HG02571 (cell line): ENCODE data around the gene MAGED1.
A peak's percentile ranks its signal among the peaks of the same experiment; 100 is the strongest.
"Not testable (repeated sequence)": the region's sequence is repeated elsewhere in the genome, so short reads cannot be mapped to it uniquely, and the experiment has no call there.

Source experiments
- ATAC-seq: cut with Tn5 transposase; IDR thresholded peaks from one replicate; pipeline ENCODE4 v1.9.1; 2021; ENCODE audit warnings: mild to moderate bottlenecking, moderate library complexity; ENCODE audit not compliant: unreplicated experiment

The MAGED1 gene

GRCh38 chrX:51893931-51894696 lies 691 bp downstream of the MAGED1 start:
- no peak for ATAC-seq

- peak; percentile 53 for ATAC-seq
Measured at GRCh38 chrX:51894697-51895336, 1.4 kb downstream of the MAGED1 start.

- ATAC-seq = no peak
Measured at GRCh38 chrX:51896626-51897025, 3.2 kb downstream of the MAGED1 start.

- no peak for ATAC-seq
Measured at GRCh38 chrX:51899741-51900140, 6.3 kb downstream of the MAGED1 start.

GRCh38 chrX:51902510-51903050 lies 9.2 kb downstream of the MAGED1 start:
- no peak for ATAC-seq

- not testable (repeated sequence) for ATAC-seq
Measured at GRCh38 chrX:51905152-51905551, 11.7 kb downstream of the MAGED1 start.

- ATAC-seq = no peak
Measured at GRCh38 chrX:51905711-51906110, 12.3 kb downstream of the MAGED1 start.

- no peak for ATAC-seq
Measured at GRCh38 chrX:51917604-51918003, 24.2 kb downstream of the MAGED1 start.

GRCh38 chrX:51922561-51922960 lies 29.1 kb downstream of the MAGED1 start:
- no peak for ATAC-seq

GRCh38 chrX:51931566-51932150 lies 38.2 kb downstream of the MAGED1 start:
- ATAC-seq = no peak
